GM19238 (cell line): Measurements from ENCODE around the gene MKNK1.

ENCODE experiments used
- DNase-seq: peaks from one replicate; pipeline ENCODE4 v3.0.0; 2011; ENCODE audit warnings: low spot score; ENCODE audit not compliant: insufficient read length

Gene MKNK1

DNA sequence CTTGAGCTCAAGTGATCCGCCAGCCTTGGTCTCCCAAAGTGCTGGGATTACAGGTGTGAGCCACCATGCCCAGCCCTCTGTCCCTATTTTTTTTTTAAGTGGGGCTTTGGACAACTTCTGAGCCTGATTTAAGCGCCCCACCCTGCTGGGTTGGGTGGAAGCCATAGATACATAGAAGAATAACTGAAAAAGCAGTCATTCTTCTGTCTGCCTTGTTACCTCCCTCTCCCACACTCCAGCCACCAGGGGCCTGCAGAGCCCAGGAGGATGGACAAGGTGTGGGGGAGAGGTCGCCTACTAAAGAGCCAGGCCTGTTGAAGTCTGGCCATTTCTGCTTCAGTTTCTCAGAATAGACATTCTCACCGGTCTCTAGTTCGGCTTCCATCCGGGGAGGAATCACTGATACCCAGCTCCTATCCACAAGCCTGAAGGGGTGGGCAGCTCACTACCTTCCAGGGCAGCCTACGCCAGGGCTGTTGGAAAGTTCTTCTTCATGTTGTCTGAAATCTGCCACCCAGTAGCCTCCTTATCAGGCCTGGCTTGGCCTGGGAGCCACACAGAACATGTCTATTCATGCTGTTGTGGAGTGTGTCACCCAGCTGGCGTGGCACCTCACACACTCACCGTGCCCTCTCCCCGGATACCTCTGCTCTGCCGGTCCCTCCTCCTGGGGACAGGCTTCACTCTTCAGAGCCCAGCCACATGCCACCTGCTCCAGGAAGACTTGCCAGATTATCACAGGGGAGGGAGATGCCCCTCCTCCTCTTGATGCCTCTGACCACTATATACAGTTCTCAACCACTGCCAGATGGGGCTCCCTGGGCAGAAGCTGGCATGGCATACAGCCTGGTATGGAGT is 80.3 kb downstream of the MKNK1 start:
- no peak for DNase-seq

DNA sequence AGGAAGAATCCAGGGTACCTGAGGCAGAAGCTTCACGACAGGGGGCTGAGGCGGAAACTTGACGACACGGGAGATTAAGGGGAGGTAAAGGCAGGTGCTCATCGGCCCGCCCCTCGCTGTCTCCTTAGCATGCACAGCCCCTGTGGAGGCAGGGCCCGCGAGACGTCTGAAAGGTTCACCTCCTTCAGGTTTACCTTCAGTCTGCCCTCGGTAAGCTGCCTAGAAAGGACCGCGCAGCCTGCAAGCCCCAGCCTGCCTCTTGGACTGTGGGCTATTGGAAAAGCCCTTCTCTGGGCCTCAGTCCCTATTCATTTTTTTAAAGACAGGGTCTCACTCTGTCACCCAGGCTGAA is 81.1 kb downstream of the MKNK1 start:
- no peak for DNase-seq

DNA sequence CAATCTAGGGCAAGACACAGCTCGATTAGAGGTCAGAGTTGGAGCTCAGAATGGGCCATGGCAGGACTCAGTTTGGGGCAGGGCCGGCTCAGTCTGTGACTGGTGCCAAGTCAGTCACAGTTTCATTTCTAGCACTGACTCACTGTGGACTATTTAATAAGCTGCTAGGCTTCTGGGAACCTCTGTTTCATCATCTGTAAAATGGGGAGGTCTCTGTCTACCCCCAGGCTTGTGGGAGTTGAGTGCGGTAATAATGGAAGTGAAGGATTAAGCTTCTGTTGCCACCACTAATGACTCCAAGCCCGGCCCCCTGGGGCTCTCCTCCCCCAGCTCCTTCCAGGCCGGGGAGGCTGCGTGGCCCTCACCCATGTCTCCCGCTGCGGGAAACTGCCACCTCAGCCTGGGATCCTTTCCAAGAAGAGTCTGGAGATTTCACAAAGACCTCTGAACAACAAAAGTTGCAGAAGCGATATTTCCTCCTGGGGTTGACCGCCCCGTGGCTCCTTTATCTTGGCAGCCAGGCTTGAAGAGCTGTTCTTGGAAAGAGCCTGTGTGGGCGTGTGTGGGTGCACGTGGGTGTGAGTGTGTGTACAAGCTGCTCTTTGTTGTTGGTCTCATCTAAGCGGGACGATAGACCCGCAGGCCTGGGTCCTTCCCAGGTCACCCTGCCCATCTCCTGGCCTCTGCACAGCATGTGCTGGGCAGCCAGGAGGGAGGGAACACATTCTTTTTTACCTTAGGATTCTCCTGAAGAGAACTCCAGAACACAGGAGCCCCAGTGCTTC is 81.7 kb downstream of the MKNK1 start:
- no peak for DNase-seq

DNA sequence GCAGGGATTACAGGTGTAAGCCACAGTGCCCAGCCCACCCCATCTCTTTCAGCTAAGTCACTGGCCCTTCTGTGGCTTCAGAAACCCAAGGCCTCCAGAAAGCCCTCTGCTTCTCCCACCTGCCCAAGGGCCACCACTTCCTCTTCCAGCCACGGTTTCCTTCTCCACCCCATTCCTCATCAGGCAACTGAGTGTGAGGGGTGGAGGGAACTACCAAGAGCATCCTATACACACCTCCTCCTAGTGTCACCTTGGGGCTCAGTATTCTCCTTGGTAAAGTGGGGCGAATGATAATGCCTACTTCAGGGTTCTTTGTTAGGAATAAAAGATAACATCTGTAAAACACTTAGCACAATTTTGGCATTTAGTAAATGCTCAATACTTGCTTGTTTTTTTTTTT is 82.7 kb downstream of the MKNK1 start:
- no peak for DNase-seq

DNA sequence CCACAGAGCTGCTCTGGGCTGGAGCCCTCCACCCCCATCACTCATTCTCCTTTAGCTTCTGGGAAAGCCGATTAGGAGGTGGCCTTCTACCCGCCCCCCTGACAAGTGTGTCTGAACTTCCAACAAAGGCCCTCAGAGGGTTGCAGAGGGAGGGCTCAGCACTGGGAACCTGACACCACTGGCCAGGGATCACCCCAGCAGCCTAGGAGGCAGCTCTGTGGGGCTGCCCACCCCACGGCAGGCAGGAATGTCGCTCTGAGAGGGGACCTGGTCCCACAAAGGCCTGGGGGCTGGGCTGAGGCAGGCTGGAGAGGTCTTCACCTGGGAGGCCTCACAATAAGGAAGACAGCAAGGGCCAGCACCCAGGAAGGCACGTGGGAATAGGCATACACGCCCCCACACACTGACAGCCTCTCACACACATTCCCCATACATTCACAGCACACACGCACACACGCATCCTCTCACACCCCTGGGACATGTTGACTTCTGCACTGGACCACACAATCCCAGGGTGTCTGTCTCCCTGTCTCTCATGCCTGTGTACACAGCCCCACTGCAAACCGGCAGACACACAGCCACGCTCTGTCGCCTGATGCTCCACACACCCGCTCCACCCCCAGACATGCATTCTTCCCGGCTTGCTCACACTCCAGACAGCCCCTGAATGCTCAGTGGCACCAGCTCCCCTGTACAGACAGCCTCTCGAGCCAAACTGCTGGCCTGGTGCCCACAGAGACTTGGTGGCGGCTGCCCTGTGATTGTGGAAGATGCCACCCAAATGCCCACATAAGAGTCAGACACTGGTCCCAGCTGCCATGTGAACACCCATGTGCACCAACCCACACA is 83.8 kb downstream of the MKNK1 start:
- no peak for DNase-seq

DNA sequence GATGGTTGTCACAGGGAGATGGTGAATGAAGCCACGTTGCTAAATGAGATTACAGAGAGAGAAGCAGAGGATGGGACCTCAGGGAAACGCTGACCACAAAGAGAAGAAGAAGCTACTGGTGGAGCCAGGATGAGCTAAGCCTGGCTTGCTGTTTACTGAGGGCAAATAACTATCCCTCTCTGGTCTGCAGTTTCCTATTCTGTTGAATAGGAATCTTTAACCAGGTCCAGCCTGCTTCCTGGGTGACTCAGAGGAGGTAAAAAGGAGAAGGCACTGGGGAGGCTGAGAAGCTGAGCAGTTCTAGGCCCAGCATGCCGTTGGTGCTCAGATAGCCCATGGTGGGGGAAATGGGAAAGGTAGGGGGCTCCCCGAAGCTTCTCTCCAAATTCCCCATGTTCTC is 84.9 kb downstream of the MKNK1 start:
- no peak for DNase-seq

DNA sequence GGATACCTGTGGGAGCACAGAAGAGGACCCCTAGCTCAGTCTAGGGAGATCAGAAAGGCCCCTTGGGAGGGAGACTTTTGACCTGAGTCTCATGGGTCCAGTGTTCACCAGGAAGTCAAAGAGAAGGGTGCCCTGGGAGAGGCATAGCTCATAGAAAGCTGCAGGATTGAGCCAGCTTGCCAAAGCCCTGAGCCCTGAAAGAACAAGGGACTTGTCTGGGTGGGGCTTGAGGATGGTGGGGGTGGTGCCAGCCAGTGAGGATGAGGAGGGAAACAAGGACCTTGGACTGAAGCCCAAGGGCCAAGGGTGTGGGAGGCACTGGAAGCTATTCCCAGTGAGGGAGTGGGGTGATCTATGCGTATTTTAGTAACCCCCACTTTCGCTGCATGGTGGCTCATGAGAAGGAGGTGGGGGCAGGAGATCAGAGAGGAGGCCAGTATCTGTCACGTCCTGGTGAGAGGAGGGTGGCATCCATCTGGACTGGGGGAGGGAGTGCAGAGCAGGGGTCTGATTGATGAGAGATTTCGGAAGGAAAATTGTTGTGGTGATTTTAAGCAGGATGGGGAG is 86.1 kb downstream of the MKNK1 start:
- no peak for DNase-seq

DNA sequence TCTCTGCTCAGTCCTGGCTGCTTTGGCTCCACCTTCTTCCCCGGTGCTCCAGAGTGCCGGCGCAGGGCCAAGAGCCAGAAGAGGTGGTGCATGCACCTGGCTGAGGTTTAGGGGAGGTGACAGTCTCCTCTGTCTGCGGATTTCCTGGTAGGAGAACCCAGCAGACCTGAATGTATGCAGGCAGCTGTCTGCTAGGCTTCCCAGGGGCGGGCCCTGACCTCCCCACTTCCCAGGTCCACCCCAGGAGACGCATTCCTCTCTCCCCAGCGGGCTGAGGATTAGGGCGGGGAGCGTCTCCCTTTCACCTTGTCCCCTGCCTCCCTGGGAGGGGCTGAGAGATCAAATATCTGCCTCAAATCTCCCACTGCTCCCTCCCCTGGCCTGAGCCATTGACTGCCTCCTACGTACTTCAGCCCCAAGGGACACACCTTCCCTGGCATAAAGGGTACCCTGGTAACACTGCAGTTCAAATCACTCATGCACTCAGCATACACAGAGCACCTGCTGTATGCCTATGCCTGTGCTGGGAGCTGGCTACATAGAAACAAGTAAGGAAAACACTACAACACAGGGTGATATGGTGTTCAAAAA is 87.0 kb downstream of the MKNK1 start:
- no peak for DNase-seq

DNA sequence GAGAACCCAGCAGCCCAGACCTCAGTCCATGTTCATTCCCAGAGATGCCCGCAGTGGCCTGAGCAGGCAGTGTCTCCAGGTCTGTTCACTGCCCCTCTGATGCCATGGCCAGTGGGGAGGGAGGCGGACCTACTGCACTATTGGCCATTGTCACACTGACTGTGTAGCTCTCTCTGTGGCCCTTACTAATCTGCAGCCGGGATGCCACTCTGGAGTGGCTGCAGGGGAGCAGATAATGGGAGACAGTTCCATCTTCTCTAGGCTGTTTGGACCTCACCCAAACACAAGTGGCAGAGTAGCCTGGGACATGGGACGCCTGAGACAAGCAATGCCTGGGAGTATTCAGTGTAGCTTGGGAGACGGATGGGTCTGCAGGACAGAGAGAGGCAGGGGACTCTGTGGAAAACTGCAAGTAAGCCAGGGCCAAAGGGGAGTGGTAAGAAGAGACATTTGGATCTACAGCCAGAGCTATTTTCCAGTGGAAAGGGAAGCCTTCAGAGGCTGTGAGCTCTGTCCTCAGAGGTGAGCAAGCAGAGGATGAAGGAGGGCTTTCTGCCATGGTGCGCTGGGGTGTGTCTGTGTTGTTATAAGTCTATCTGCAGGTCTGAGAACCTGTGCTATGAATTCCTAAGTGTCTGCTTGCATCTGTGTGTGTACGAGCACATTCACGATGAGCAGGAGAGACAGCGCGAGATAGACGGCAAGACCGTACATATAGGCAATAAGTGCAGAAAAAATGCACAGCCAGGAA is 87.7 kb downstream of the MKNK1 start:
- no peak for DNase-seq

DNA sequence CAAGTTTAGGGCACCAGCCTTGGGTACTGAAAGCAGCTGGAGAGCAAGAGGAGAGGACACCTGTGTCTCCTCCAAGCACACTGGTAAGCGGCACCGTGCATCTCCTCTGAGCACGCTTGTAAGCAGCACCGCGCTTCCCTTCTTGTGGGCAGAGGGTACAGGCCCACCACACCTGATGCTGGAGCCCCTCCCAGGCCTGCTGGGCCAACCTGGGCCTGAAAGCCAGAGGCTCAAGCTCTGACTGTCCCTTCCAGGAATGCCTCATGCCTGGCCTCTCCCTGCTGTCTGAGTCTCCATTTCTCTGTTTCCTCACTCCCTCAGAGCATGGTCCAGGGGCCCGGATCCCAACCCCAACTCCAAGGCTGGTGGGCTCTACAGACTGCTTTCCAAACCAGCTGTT is 88.5 kb downstream of the MKNK1 start:
- no peak for DNase-seq

DNA sequence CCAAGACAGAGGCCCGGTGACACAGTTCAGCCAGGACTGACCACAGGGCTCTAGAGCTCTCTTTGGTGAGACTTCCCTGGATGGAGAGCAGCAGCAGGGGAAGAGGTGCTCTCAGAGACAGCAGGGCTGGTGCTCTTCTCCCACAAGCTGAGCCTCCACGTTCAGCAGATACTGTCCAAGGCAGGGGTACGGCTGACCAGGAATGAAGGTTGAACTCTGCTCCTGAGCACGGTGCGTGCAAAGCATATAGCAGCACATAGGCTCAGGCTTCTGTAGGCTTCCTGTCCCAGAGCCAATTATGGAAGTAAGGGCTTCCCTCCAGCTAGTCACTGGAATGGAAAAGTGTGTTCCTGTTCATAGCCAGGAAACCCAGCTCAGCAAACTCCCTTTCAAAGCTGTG is 90.5 kb downstream of the MKNK1 start:
- DNase-seq = no peak

DNA sequence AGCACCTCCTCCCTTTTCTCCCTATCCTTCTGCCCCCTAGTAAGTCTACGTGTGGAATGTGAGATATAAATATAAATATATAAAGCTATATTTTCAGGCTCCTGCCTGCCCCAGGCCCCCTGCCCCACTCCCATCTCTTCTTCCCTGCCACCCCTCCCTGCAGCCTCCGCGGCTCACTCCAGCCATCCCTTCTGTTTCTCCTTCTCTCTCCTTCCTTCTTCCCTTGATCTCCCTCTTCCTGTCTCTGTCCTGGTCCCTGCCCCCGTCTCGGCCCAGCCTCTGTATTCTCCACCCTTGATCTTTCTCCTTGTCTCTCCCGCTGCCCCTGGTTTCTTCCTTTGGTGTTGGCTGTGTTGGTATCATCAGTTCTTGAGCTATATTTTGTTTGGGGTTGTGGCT is 91.3 kb downstream of the MKNK1 start:
- DNase-seq = no peak

DNA sequence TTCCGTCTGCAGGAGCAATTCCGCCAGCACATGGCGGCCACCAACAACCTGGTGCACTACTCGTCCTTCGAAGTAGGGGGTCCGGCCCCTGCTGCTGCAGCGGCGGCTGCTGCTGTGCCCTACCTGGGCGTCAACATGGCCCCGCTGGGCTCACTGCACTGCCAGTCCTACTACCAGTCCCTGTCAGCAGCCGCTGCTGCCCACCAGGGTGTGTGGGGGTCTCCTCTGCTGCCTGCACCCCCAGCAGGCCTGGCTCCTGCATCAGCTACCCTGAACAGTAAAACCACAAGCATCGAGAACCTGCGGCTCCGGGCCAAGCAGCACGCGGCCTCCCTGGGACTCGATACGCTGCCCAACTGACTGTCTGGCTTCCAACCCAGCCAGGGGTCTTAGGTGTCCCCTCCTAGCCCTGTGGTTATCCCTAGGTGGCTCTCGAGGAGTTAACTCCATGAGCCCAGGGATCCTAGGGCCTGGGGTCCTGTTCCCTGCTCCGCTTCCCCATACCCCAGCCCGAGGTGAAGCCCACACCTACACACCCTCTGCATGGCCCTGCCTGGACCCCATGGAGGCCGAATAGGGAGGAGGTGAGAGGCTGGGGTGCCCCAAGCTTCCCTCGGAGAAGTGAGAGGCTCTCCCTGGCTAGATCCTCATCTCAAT is 91.8 kb downstream of the MKNK1 start:
- DNase-seq = no peak

DNA sequence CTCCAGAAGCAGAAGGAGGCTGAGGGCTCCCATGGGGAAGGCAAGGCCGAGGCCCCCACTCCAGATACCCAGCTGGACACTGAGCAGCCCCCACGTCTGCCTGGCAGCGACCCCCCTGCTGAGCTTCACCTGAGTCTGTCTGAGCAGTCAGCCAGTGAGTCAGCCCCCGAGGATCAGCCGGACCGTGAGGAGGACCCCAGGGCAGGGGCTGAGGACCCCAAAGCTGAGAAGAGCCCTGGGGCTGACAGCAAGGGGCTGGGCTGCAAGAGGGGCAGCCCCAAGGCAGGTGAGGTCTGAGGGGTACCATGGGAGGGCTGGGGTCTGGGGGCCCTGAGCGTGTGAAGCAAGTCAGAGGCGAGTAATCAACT is 93.1 kb downstream of the MKNK1 start:
- no peak for DNase-seq

DNA sequence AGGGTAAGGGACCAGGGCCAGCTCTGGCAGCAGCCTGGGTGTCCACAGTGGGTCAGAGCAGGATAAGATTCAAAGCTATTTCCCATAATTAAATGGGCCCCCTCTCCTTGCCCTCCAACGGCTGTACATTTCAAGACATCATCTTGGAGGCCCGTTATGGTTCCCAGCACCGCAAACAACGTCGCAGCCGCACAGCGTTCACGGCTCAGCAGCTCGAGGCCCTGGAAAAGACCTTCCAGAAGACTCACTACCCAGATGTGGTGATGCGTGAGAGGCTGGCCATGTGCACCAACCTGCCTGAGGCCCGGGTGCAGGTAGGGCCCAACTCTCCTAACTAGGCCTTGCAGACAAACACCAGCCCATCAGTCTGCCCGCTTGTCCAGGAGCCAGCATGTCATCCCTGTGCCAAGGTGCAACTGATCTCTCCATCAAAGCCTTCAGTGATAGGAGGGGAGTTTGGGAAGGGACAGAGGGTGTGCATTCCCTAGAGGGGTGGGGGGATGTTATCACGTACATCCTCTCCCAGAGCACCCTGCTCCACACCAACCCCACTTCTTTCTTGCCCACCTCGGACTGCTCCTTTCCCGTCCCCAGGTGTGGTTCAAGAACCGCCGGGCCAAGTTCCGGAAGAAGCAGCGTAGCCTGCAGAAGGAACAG is 93.6 kb downstream of the MKNK1 start:
- no peak for DNase-seq

DNA sequence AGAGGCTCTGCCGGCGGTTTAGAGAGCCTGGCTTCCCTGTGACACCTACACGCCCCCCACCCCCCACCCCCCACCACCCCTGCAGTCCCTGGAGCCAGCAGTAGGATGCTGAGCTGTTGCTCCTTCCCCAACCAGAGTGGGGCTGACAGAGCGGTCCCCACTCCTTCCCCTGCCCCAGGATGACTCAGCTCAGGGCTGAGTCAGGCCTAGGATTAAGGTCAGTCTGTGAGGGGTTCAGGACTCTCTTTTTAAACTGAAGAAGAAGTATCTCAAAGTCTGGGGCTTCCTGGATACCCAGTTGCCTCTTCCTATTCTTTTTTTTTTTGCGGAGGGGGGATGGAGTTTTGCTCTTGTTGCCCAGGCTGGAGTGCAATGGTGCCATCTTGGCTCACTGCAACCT is 95.3 kb downstream of the MKNK1 start:
- DNase-seq = no peak
